Stimulated activated CD8-positive, alpha-beta memory T cell treated with anti-CD3 and anti-CD28 coated beads, Interleukin-15, amount 100 ng/mL, for 24 hours (primary cell): Measurements from ENCODE around the gene TTLL9.

Experiments used
- DNase-seq: peaks from one replicate; pipeline ENCODE4 v3.0.0-alpha.2; 2020; ENCODE audit warnings: low read depth

The TTLL9 gene

GRCh38 chr20:31945785-31946184 is 75.4 kb downstream of the TTLL9 start:
- DNase-seq: no peak

GRCh38 chr20:31948008-31948407 is 77.6 kb downstream of the TTLL9 start:
- DNase-seq: no peak

DNA sequence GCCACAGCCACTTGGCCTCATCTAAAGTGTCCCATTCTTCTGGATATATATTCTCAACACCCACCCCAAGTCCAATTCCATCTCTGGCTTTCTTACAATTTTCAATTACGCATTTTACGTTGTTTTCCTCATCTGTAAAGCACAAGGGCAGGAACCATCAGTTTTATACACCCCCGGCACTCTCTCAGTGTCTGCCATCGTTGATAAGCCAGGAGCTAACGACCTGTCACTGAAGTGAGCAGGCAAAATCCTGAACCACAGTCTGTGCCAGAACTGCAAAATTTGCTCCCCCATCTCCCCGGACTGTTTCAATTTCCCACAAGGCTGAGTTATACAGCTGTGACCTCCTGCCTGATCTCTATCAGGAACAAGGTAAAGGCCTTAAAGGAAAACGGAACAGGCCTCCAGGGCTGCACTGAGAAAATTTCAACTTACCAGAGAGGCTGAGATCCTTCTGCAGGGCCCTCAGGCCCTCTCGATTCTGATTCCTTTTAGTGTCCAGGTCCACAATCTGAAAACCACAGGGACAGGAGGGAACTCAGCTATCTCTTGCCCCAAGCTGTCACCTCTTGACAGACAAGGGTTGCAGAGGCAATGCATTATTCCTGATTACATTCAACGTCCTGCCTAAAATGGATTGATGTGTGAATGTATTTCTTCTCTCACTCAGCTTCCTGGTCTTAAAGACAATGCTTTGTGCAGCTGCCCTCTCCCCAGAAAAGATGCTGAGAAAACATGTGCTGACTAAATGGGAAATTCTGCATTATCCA is 79.6 kb downstream of the TTLL9 start:
- no peak for DNase-seq

DNA sequence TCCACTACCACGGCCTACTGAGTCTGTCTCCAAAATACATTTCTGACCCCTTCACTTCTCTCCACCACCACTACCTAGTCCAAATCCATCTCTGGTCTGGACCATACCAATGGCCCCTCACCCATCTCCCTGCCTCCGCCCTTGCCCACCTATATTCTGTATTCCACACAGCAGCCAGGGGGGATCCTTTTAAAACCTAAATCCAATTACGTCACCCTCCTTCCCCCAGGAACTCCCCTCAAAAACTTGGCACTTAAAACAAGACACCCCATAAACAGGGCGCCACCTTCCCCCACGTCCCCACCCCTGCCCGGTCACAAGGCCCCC is 80.7 kb downstream of the TTLL9 start:
- DNase-seq: no peak

GRCh38 chr20:31951530-31952453 is 81.4 kb downstream of the TTLL9 start, which contains the start of gene PDRG1:
Gene PDRG1, minus strand, starts transcription at chr20:31952046. Its CDS starts 85 bp downstream, at chr20:31951961.
- peak; percentile 95 for DNase-seq

DNA sequence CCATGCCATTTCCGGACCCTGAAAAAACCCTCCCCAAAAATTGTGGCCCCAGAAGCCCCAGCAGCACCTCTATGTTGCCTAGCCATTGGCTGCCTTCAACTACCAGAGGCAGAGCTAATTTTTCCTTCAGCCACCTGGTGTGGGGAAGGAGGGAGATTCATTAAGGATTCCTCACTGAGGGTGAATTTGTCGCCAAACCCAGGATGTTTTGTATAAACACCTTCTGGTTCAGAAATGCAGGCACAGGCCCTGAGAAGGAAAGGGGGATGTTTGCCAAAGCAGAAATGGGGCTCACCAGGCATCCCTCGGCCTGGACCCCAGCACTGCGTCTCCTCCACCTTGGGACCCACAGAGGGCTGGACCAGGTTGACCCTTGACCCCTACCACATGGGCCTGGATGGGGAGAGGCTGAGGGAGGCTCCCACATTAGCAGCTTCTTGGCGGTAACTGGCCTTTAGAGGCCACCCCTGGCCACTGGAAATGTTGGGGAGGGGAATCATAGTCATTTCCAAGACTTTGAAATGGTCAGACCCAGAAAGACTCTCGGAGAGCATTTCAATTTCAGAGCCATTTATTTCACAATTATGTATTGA is 83.2 kb downstream of the TTLL9 start:
- DNase-seq: no peak

- no peak for DNase-seq
Measured at GRCh38 chr20:31954500-31954899, 84.1 kb downstream of the TTLL9 start.

GRCh38 chr20:31956556-31957526 is 86.4 kb downstream of the TTLL9 start:
- no peak for DNase-seq

- no peak for DNase-seq
Measured at GRCh38 chr20:31962761-31963160, 92.3 kb downstream of the TTLL9 start.

- no peak for DNase-seq
Measured at GRCh38 chr20:31963889-31964288, 93.5 kb downstream of the TTLL9 start.

DNA sequence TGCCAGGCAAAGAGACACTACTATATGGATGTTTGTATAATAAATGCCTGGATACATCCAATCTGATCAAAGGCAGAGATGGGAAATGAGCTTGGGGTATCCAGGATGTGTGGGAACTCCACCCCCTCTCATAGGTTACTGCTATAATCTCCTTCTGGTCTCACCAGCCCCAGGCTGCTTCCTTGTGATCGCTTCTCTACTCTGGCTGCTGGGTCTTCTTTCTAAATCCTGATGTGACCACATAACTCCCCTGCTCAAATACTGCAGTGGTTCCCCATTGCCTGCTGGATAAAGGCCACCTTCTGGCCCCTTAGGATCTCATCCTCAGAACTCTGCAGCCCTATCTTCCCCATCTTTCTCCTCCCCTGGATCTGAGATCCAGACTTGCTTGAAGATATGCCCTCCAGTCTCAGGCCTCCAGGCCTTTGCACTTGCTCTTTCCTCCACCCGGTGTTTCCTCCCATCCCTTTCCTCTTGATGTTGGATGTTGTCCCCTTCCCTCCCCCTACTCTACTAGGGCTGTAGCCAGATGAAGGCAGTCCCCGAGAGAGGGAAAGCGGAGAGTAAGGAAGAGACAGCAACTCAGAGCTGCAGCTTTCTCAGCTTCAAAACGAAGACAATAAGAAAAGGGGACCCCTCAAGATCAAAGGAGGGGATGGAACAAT is 96.7 kb downstream of the TTLL9 start:
- DNase-seq: no peak

GRCh38 chr20:31967830-31968249 is 97.4 kb downstream of the TTLL9 start, which contains the start of gene XKR7:
Gene XKR7, plus strand, starts transcription at chr20:31968151. Its CDS starts 25 bp downstream, at chr20:31968176.
- no peak for DNase-seq

DNA sequence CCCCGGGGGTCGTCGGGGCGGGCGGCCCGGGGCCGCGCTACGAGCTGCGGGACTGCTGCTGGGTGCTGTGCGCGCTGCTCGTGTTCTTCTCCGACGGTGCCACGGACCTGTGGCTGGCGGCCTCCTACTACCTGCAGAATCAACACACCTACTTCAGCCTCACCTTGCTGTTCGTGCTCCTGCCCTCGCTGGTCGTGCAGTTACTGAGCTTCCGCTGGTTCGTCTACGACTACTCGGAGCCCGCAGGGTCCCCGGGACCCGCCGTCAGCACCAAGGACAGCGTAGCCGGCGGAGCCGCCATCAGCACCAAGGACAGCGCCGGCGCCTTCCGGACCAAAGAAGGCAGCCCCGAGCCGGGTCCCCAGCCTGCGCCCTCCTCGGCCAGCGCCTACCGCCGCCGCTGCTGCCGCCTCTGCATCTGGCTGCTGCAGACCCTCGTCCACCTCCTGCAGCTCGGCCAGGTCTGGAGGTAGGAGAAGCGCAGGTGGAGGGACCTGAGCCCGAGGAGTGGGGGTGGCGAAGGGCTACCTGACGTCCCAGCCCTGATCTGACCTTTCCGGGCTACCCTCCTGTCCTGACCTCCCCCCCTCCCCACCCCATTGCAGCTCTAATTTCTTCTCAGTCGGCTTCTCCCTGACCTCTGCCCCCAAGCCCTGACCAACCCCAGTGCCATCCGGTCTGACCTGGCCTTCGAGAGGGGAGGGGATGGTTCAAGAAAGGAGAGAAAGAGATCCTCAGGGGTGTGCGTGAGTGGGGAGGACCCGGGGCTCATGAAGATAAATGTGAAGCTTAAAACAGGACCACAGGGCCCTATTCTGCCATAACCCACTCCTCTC is 98.1 kb downstream of the TTLL9 start:
- peak; percentile 76 for DNase-seq

GRCh38 chr20:31969991-31970390 is 99.6 kb downstream of the TTLL9 start:
- DNase-seq: no peak

DNA sequence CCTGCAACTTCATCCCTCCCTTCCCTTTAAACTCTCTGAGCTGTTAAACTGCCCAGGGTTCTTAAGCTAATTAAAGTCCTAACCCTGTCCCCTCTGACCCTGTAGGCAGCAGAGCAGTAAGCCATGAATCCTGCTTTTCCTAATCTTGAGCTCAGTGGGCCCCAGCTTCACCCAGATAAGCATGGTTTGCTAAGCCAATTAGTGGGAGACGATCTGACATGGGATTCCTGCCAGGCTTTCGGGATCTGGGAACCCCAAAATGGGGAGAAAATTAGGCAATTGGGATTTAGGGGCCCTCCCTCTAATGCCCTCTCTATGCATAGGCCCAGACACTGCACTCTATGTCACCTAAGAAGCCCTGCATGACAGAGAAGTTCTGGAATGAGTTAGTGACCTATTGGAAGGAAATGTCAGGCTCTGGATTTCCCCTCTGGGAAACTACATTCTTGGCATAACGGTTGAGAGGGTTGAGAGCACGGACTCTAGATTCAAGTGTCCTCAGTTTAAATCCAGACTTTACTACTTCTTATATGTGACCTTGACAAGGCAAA is 102.1 kb downstream of the TTLL9 start:
- no peak for DNase-seq

- no peak for DNase-seq
Measured at GRCh38 chr20:31974296-31974695, 103.9 kb downstream of the TTLL9 start.

GRCh38 chr20:31974951-31975487 is 104.6 kb downstream of the TTLL9 start:
- DNase-seq: no peak

DNA sequence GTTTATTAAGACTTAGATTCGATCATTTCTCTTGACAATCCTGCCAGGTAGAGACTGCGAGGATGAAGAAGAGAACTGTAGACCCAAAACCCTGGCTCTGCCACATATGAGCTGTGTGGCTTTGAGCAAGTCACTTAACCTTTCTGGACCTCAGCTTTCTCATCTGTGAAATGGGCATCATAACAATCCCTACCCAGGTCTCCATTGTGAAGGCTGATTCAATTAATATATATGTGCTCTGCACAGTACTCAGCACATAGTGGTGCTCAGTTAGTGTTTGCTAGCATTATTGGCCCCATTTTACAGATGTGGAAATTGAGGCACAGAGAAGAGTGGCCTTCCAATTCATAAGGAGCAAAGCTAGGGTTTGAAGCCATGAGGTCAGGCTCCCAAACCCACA is 105.4 kb downstream of the TTLL9 start:
- no peak for DNase-seq

DNA sequence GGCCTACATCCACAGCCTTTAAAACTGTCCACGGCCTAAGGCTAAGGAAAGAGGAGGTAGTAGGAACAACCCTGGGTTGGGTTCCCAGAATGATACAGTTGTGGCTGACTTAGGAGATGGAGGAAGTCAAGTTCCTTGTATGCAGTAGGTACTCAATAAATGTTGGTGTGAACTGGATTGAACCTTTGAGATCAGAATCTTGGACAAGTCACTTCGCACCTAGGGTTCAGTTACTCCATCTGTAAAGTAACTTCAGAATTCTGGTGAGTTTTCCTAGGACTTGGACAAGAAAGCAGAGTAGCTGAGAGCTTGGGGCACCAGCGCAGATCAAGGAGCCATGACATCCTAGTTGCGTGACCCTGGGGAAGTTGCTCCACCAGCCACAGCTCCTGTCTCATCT is 106.6 kb downstream of the TTLL9 start:
- DNase-seq: no peak
